ENCODE measurements around the gene NLRC5. TPM values are rescaled to one million over a fixed set of nuclear protein-coding genes. Genes with fewer than 3 reads are reported as not detected.
A peak's percentile ranks its signal among the peaks of the same experiment; 100 is the strongest.
"Not testable (repeated sequence)": the region's sequence is repeated elsewhere in the genome, so short reads cannot be mapped to it uniquely, and the experiment has no call there.

The NLRC5 gene
- total RNA-seq, 6 experiments from 2014 or later: 18.2 to 26.2 (median 21.7) TPM

DNA sequence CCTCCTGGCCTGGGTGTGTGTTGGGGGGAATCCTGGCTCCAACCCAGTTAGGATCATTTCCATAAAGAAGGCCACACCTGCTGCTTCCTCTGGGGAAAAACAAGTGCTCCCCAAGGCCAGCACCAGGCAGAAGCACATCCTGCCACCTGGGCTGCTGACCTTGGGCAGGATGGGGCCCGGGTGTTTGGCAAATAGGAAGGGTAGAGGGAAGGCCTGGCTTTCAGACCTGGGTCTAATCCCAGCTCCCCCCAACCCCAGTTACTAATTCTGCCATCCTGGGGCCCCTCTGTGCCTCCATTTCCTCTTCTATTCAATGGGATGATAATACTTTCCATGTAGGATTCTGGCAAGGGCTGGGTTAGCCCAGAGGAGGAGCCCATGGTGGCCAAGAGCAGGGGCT lies 3.0 kb upstream of the NLRC5 start:
- TF ChIP-seq, protein P1, sequence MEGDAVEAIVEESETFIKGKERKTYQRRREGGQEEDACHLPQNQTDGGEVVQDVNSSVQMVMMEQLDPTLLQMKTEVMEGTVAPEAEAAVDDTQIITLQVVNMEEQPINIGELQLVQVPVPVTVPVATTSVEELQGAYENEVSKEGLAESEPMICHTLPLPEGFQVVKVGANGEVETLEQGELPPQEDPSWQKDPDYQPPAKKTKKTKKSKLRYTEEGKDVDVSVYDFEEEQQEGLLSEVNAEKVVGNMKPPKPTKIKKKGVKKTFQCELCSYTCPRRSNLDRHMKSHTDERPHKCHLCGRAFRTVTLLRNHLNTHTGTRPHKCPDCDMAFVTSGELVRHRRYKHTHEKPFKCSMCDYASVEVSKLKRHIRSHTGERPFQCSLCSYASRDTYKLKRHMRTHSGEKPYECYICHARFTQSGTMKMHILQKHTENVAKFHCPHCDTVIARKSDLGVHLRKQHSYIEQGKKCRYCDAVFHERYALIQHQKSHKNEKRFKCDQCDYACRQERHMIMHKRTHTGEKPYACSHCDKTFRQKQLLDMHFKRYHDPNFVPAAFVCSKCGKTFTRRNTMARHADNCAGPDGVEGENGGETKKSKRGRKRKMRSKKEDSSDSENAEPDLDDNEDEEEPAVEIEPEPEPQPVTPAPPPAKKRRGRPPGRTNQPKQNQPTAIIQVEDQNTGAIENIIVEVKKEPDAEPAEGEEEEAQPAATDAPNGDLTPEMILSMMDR (IDR thresholded peaks at IDR 0.05): no peak
- Mint-ChIP-seq H3K27ac (peak overlapping the region; percentile 90), H3K9me3 (no peaks in the 10 kb centered on the region)

DNA sequence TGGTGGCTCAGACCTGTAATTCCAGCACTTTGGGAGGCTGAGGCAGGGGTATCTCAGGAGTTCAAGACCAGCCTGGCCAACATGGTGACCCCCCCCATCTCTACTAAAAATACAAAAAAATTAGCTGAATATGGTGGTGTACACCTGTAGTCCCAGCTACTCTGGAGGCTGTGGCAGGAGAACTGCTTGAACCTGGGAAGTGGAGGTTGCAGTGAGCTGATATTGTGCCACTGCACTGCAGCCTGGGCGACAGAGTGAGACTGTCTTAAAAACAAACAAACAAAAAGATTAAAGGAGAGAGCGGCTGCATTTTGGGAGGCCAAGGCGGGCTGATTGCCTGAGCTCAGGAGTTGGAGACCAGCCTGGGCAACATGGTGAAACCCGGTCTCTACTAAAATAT lies 2.4 kb upstream of the NLRC5 start:
- DNase-seq; H3K9me3 Mint-ChIP-seq; H3K27me3 Mint-ChIP-seq (ENCODE audit: insufficient read depth); H3K4me3 Mint-ChIP-seq: not testable (repeated sequence)
- Mint-ChIP-seq H3K4me1 (ENCODE audit: low read depth) (peaks cover 63% of the 10 kb centered on the region), H3K27ac (peak overlapping the region; percentile 45; the same call in 1 of the 2 replicates), H3K36me3 (ENCODE audit: low read depth) (peaks cover 16% of the 10 kb centered on the region)

More for the DNA sequence above, 3.0 kb upstream of the NLRC5 start:
- peaks cover 58% of the 10 kb centered on the region for H3K4me1 Mint-ChIP-seq (ENCODE audit: low read depth)
- no peak overlapping the region for H3K4me3 Mint-ChIP-seq
- no peak for DNase-seq
- H3K36me3 Mint-ChIP-seq (ENCODE audit: low read depth): peaks cover 11% of the 10 kb centered on the region; the same call in 1 of the 2 replicates
- peaks cover 5% of the 10 kb centered on the region for H3K27me3 Mint-ChIP-seq (ENCODE audit: insufficient read depth)

DNA sequence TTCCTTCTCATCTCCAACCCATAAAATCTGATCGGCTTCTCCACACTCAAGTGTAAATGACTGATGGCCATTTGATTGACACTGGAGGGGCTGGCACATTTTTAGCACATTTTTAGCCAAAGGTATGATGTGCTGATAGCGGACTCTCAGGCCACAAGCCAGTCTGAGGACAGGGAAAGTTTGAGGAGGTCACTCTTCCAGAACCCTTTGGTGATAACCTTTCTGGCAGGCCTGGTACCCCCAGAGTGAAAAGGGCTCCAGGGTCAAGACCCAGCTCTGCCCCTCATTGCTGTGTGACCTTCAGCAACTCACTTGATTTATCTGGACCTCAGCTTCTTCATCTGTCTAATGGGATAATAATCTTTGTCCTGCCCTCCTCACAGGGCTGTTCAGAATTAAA lies 1.7 kb upstream of the NLRC5 start:
- H3K27me3 Mint-ChIP-seq (ENCODE audit: insufficient read depth): peaks cover 5% of the 10 kb centered on the region; the same call in 1 of the 2 replicates
- H3K9me3 Mint-ChIP-seq: no peaks in the 10 kb centered on the region
- DNase-seq: no peak
- TF ChIP-seq, protein P1 (IDR thresholded peaks at IDR 0.05): no peak
- peak overlapping the region; percentile 96 for H3K27ac Mint-ChIP-seq
- peak overlapping the region; percentile 98; the same call in 1 of the 2 replicates for H3K4me3 Mint-ChIP-seq
- peaks cover 66% of the 10 kb centered on the region for H3K4me1 Mint-ChIP-seq (ENCODE audit: low read depth)
- peaks cover 12% of the 10 kb centered on the region for H3K36me3 Mint-ChIP-seq (ENCODE audit: low read depth)

DNA sequence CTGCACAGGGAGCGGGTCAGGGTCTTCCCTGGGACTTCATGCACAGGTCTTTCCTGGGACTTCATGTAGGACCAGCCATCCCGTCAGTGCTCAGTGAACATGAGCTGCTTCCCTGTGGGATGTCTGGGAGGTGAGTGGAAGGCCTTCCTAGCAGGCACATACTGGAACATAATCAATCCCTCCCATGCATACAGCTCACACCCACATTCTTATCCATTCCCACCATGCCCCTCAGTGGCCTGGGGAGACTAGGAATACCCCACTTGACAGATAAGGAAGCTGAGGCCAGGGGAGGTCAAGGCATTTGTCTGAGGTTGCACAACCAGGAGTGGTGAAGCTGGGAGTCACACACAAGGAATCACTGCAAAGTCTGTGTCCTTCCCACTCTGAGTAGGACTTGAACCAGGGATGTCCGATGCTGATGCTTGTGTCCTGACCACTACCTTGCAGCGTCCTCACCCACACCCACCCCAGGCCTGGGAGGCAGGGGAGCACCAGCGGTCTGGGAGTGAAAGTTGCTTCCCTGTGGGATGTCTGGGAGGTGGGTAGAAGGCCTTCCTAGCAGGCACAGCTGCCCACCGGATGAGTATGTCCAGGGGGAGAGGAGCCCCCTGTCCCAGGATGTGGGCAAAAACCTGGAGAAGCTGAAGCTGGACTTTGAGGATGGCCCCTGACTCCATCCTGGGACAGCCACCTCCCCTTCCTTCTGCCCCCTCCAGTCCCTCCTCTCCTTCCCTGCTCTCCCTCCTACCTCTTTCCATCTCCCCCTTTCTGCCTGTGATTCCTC lies 1.0 kb upstream of the NLRC5 start:
- Mint-ChIP-seq H3K27ac (peak overlapping the region; percentile 96), H3K4me1 (ENCODE audit: low read depth) (peaks cover 72% of the 10 kb centered on the region), H3K27me3 (ENCODE audit: insufficient read depth) (peaks cover 5% of the 10 kb centered on the region; the same call in 1 of the 2 replicates), H3K36me3 (ENCODE audit: low read depth) (peaks cover 16% of the 10 kb centered on the region), H3K4me3 (peak overlapping the region; percentile 98), H3K9me3 (no peaks in the 10 kb centered on the region)
- TF ChIP-seq, protein P1 (IDR thresholded peaks at IDR 0.05): no peak
- peak; percentile 30 for DNase-seq

DNA sequence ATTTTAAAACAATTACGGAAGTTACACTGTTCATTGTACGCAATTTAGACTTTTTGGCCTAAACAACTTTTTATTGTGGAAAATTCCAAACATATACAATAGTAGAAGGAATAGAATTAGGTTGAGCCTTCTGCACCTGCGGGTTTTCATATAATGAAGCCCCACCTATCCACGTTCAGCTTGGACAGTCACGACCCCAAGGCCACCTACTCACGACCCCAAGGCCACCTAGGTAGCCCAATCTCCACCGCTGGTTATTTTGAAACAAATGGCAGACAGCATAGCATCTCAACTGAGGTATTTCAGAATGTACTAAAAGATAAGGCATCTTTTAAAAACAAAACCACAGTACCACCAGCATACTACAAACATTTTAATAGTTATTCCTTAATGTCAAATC lies 631 bp downstream of the NLRC5 start:
- TF ChIP-seq, protein P1 (IDR thresholded peaks at IDR 0.05): no peak
- no peak for DNase-seq
- no peaks in the 10 kb centered on the region for H3K9me3 Mint-ChIP-seq
- peaks cover 80% of the 10 kb centered on the region for H3K4me1 Mint-ChIP-seq (ENCODE audit: low read depth)
- H3K27me3 Mint-ChIP-seq (ENCODE audit: insufficient read depth): peaks cover 5% of the 10 kb centered on the region; the same call in 1 of the 2 replicates
- H3K4me3 Mint-ChIP-seq: peak overlapping the region; percentile 98
- peaks cover 22% of the 10 kb centered on the region for H3K36me3 Mint-ChIP-seq (ENCODE audit: low read depth)
- peak overlapping the region; percentile 96 for H3K27ac Mint-ChIP-seq

Data from HFFc6 (cell line).